ENCODE data around the gene N4BP3.

DNA sequence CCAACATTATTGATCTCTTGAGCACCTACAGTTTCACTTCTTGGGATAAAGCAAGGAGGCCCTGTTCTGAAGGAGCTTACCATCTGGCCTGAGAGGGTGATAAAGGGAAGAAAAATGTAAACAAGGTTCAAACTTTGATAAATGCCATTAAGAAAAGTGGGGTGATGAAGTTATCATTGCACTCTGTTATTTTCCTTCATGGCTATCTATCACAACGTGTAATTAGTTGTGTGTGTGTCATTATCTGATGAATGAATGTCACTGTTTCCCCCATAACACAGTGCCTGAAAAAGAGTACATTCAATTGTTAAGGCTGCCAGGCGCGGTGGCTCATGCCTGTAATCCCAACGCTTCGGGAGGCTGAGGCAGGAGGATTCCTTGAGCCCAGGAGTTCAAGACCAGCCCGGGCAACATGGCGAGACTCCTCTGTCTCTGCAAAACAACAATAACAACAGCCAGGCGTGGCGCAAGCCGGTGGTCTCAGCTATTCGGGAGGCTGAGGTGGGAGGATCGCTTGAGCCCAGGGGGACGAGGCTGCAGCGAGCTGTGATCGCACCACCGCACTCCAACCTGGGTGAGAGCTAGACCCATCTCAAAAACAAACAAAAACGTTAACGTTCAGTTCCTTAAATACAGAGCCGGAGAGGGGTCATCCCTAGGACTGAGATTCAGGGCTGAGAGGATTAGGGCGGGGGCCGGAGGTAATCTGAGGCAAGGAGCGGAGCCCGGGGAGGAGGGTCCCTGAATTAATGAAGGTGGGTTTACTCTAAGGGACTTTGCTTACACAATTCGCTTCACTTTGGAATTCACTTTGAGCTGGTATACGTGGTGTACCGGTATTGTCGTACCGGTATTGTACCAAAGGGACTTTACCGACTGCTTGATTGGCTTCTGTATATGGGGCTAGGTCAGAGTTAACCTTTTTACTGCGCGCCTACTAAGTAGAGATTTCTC, 39.4 kb downstream of the N4BP3 start:
- TF ChIP-seq, protein P1, sequence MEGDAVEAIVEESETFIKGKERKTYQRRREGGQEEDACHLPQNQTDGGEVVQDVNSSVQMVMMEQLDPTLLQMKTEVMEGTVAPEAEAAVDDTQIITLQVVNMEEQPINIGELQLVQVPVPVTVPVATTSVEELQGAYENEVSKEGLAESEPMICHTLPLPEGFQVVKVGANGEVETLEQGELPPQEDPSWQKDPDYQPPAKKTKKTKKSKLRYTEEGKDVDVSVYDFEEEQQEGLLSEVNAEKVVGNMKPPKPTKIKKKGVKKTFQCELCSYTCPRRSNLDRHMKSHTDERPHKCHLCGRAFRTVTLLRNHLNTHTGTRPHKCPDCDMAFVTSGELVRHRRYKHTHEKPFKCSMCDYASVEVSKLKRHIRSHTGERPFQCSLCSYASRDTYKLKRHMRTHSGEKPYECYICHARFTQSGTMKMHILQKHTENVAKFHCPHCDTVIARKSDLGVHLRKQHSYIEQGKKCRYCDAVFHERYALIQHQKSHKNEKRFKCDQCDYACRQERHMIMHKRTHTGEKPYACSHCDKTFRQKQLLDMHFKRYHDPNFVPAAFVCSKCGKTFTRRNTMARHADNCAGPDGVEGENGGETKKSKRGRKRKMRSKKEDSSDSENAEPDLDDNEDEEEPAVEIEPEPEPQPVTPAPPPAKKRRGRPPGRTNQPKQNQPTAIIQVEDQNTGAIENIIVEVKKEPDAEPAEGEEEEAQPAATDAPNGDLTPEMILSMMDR (IDR thresholded peaks at IDR 0.05), result no peak
- TF ChIP-seq POLR2A (IDR thresholded peaks at IDR 0.05) (no peak), POLR2AphosphoS5 (IDR thresholded peaks at IDR 0.05) (no peak)
